NCI-H526 (cell line): Measurements from ENCODE around the gene ARHGEF7.

ENCODE experiments used
- DNase-seq, 2 experiments: peaks; one replicate each; lab custom pipeline; 2025; lab: John Stamatoyannopoulos, UW

The ARHGEF7 gene

GRCh38 chr13:111111376-111111937 is 3.7 kb upstream of the ARHGEF7 start:
- no peak for DNase-seq

GRCh38 chr13:111112196-111112595 is 2.9 kb upstream of the ARHGEF7 start:
- DNase-seq, result no peak

GRCh38 chr13:111114362-111115060 is 599 bp upstream of the ARHGEF7 start:
- peak; percentile 35 to 88 for DNase-seq

GRCh38 chr13:111115965-111116521 is 933 bp downstream of the ARHGEF7 start:
- peak in 1 of 2 experiments; percentile 55 for DNase-seq

GRCh38 chr13:111116856-111117255 is 1.7 kb downstream of the ARHGEF7 start:
- no peak for DNase-seq

- no peak for DNase-seq
Measured at GRCh38 chr13:111117289-111117688, 2.2 kb downstream of the ARHGEF7 start.

- no peak for DNase-seq
Measured at GRCh38 chr13:111117961-111118360, 2.9 kb downstream of the ARHGEF7 start.

GRCh38 chr13:111118898-111119607 is 3.9 kb downstream of the ARHGEF7 start:
- no peak for DNase-seq

- no peak for DNase-seq
Measured at GRCh38 chr13:111119966-111120365, 4.9 kb downstream of the ARHGEF7 start.

GRCh38 chr13:111120422-111120821 is 5.3 kb downstream of the ARHGEF7 start:
- no peak for DNase-seq

- DNase-seq, result no peak
Measured at GRCh38 chr13:111120913-111121312, 5.8 kb downstream of the ARHGEF7 start.

- no peak for DNase-seq
Measured at GRCh38 chr13:111121506-111121905, 6.4 kb downstream of the ARHGEF7 start.

GRCh38 chr13:111122056-111122455 is 6.9 kb downstream of the ARHGEF7 start:
- no peak for DNase-seq

- no peak for DNase-seq
Measured at GRCh38 chr13:111122631-111123030, 7.5 kb downstream of the ARHGEF7 start.

GRCh38 chr13:111123221-111123620 is 8.1 kb downstream of the ARHGEF7 start:
- no peak for DNase-seq

GRCh38 chr13:111123649-111124048 is 8.5 kb downstream of the ARHGEF7 start:
- DNase-seq, result no peak

GRCh38 chr13:111126509-111126908 is 11.4 kb downstream of the ARHGEF7 start:
- DNase-seq, result no peak

GRCh38 chr13:111129465-111130115 is 14.5 kb downstream of the ARHGEF7 start:
- DNase-seq, result no peak

GRCh38 chr13:111130116-111130508 is 15.0 kb downstream of the ARHGEF7 start:
- no peak for DNase-seq

- no peak for DNase-seq
Measured at GRCh38 chr13:111131048-111131447, 15.9 kb downstream of the ARHGEF7 start.

GRCh38 chr13:111131611-111132010 is 16.5 kb downstream of the ARHGEF7 start:
- no peak for DNase-seq

GRCh38 chr13:111132948-111133347 is 17.8 kb downstream of the ARHGEF7 start:
- DNase-seq, result no peak
